ENCODE data around the gene MUS81. TPM values are rescaled to one million over a fixed set of nuclear protein-coding genes. Genes with fewer than 3 reads are reported as not detected.

The MUS81 gene
- total and polyA plus RNA-seq, 10 of the 15 experiments (the other 5 are each of a cell fraction or from before 2014, with no cell fraction given) = 11.8 to 76.1 (median 48.4) TPM

GRCh38 chr11:65842144-65842543, 18.1 kb upstream of the MUS81 start:
- CTCF ChIA-PET = no interaction called here
- in situ Hi-C loops (cut with MboI) = no loop called here
- intact Hi-C loops (cut with micrococcal nuclease; ENCODE audit: unreplicated experiment) = no loop called here
- POLR2A ChIA-PET = no interaction called here
- no peaks in the 10 kb centered on the region for H3K4me1 ChIP-seq (ENCODE audit: control insufficient read depth, insufficient read depth, low read length)
- DNase-seq (ENCODE audit: low read depth, low spot score) (no peak), FAIRE-seq (no peak), ATAC-seq (no peak)
- RAD21 ChIA-PET (ENCODE audit: unreplicated experiment) = no interaction called here
- H3K79me2 ChIP-seq (ENCODE audit: control insufficient read depth, insufficient read depth, low read length) = no peaks in the 10 kb centered on the region
- H2AFZ ChIP-seq (ENCODE audit: control insufficient read depth, low read depth, low read length) = no peak overlapping the region
- WGBS (ENCODE audit: insufficient coverage, insufficient replicate concordance, low lambda C conversion rate, missing lambda C conversion rate) = 72% methylated on average over 4 of the region's 4 CpGs
- SMC1A ChIA-PET (ENCODE audit: uncharacterized antibody, unreplicated experiment) = no interaction called here
- no peak overlapping the region for H3K4me2 ChIP-seq (ENCODE audit: control insufficient read depth, insufficient read depth)
- H3K9ac ChIP-seq (ENCODE audit: control insufficient read depth, insufficient read depth, low read length) = no peak overlapping the region
- no peak overlapping the region for H3K27ac ChIP-seq (ENCODE audit: control insufficient read depth, insufficient read depth)
- no peak overlapping the region for H3K4me3 ChIP-seq
- no peaks in the 10 kb centered on the region for H3K9me3 ChIP-seq (replicated peaks; ENCODE audit: control insufficient read depth, insufficient read depth, low read length)
- H3K27me3 ChIP-seq (replicated peaks in 1 of 2; ENCODE audit: control insufficient read depth in 2 of 2, insufficient read depth in 2 of 2, low read length in 1 of 2) = no peaks in the 10 kb centered on the region
- H3K36me3 ChIP-seq (ENCODE audit: control insufficient read depth in 2 of 2, insufficient read depth in 2 of 2, low read length in 1 of 2) = no peaks in the 10 kb centered on the region
- TF ChIP-seq BRCA1 (IDR thresholded peaks at IDR 0.05; ENCODE audit: low read depth, low read length) (no peak), MXI1 (IDR thresholded peaks at IDR 0.05; ENCODE audit: low read depth, low read length) (no peak), MTA2 (IDR thresholded peaks at IDR 0.05; ENCODE audit: low read depth) (no peak), KDM1A (IDR thresholded peaks at IDR 0.05; ENCODE audit: borderline replicate concordance) (no peak), TCF12 (IDR thresholded peaks at IDR 0.05; ENCODE audit: low read depth, low read length) (no peak), WRNIP1 (IDR thresholded peaks at IDR 0.05; ENCODE audit: borderline replicate concordance, low read depth, low read length) (no peak)
- no TSS peak for BruUV-seq (replicated peaks)
- H4K20me1 ChIP-seq (ENCODE audit: control insufficient read depth, insufficient read depth) = no peaks in the 10 kb centered on the region

GRCh38 chr11:65843811-65844210, 16.4 kb upstream of the MUS81 start:
- DNase-seq (ENCODE audit: low read depth, low spot score) = no peak
- Histone ChIP-seq H2AFZ (ENCODE audit: control insufficient read depth, low read depth, low read length) (no peak overlapping the region), H3K4me1 (ENCODE audit: control insufficient read depth, insufficient read depth, low read length) (no peaks in the 10 kb centered on the region), H3K9ac (ENCODE audit: control insufficient read depth, insufficient read depth, low read length) (no peak overlapping the region), H3K27ac (ENCODE audit: control insufficient read depth, insufficient read depth) (no peak overlapping the region), H3K79me2 (ENCODE audit: control insufficient read depth, insufficient read depth, low read length) (no peaks in the 10 kb centered on the region), H3K9me3 (replicated peaks; ENCODE audit: control insufficient read depth, insufficient read depth, low read length) (no peaks in the 10 kb centered on the region), H4K20me1 (ENCODE audit: control insufficient read depth, insufficient read depth) (no peaks in the 10 kb centered on the region), H3K36me3 (ENCODE audit: control insufficient read depth in 2 of 2, insufficient read depth in 2 of 2, low read length in 1 of 2) (no peaks in the 10 kb centered on the region), H3K27me3 (replicated peaks in 1 of 2; ENCODE audit: control insufficient read depth in 2 of 2, insufficient read depth in 2 of 2, low read length in 1 of 2) (no peaks in the 10 kb centered on the region), H3K4me3 (no peak overlapping the region), H3K4me2 (ENCODE audit: control insufficient read depth, insufficient read depth) (no peak overlapping the region)
- RAD21 ChIA-PET (ENCODE audit: unreplicated experiment) = interaction anchor here (0.6 kb wide), 1 partner anchor 231 kb away, joined by 4 read pairs; no protein-coding TSS in a partner anchor
- BruUV-seq (replicated peaks) = no TSS peak
- SMC1A ChIA-PET (ENCODE audit: uncharacterized antibody, unreplicated experiment) = interaction anchor here (1.0 kb wide), 1 partner anchor 10 kb away, joined by 3 read pairs; the partner anchor contains the start of gene SNX32
- CTCF ChIA-PET = interaction anchor here (1.2 to 1.6 kb wide), 2 partner anchors 9 to 41 kb away, joined by 4 to 6 read pairs; no protein-coding TSS in a partner anchor
- POLR2A ChIA-PET = interaction anchor here (0.5 kb wide), 1 partner anchor 132 kb away, joined by 7 read pairs; no protein-coding TSS in a partner anchor
- 76% methylated on average over 3 of the region's 3 CpGs for WGBS (ENCODE audit: insufficient coverage, insufficient replicate concordance, low lambda C conversion rate, missing lambda C conversion rate)
- in situ Hi-C loops (cut with MboI) (no loop called here), intact Hi-C loops (cut with micrococcal nuclease; ENCODE audit: unreplicated experiment) (no loop called here)
- no peak for FAIRE-seq
- no peak for ATAC-seq
- TF ChIP-seq SMAD1 (IDR thresholded peaks at IDR 0.05; ENCODE audit: low read depth, partially characterized antibody) = no peak
- no peak for TF ChIP-seq GATAD2B (conservative IDR thresholded peaks at IDR 0.05; ENCODE audit: low read depth)
- no peak for TF ChIP-seq RELA (IDR thresholded peaks at IDR 0.05; ENCODE audit: borderline replicate concordance, partially characterized antibody)
- TF ChIP-seq MYB (IDR thresholded peaks at IDR 0.05; ENCODE audit: borderline replicate concordance, low read depth, low read length) = no peak
- no peak for TF ChIP-seq EZH2 (IDR thresholded peaks at IDR 0.05; ENCODE audit: borderline replicate concordance, control insufficient read depth, low read depth, low read length)
- TF ChIP-seq BCL3 (IDR thresholded peaks at IDR 0.05; ENCODE audit: borderline replicate concordance, insufficient read depth, low read depth, low read length, poor library complexity, severe bottlenecking) = no peak
- no peak for TF ChIP-seq ZNF622 (IDR thresholded peaks at IDR 0.05)
- TF ChIP-seq BMI1 (IDR thresholded peaks at IDR 0.05; ENCODE audit: borderline replicate concordance) = no peak
- no peak for TF ChIP-seq MEF2B (IDR thresholded peaks at IDR 0.05; ENCODE audit: partially characterized antibody, poor library complexity, severe bottlenecking)
- no peak for TF ChIP-seq IKZF2 (IDR thresholded peaks at IDR 0.05)
